IMR-90 (cell line): ENCODE data around the gene SNX15.

Experiments used
- BHLHE40 ChIP-seq: fragments of 150-350 bp; IDR thresholded peaks from 2 replicates; pipeline ENCODE4 v1.6.1; 2016; ENCODE audit warnings: mild to moderate bottlenecking, low read depth, low read length
- CEBPB ChIP-seq: IDR thresholded peaks from 2 replicates; pipeline ENCODE4 v1.6.1; 2012; ENCODE audit warnings: low read depth, low read length, improper control_type of control experiment
- CTCF ChIP-seq: conservative IDR thresholded peaks from 2 replicates; pipeline ENCODE4 v1.5.1; 2012; ENCODE audit warnings: mild to moderate bottlenecking, low read depth, low read length, improper control_type of control experiment
- MAFK ChIP-seq: IDR thresholded peaks from 2 replicates; pipeline ENCODE4 v1.6.1; 2012; ENCODE audit warnings: low read depth, low read length, improper control_type of control experiment
- NFE2L2 ChIP-seq: fragments of 150-350 bp; IDR thresholded peaks from 2 replicates; pipeline ENCODE4 v1.6.1; 2016; ENCODE audit warnings: low read depth, mild to moderate bottlenecking, low read length
- POLR2A ChIP-seq: IDR thresholded peaks from 2 replicates; pipeline ENCODE4 v1.6.1; 2012; ENCODE audit warnings: mild to moderate bottlenecking, low read depth, low read length
- RAD21 ChIP-seq: IDR thresholded peaks from 2 replicates; pipeline ENCODE4 v1.6.1; 2012; ENCODE audit warnings: low read length, improper control_type of control experiment
- RCOR1 ChIP-seq: IDR thresholded peaks from 2 replicates; pipeline ENCODE4 v1.6.1; 2012; ENCODE audit warnings: mild to moderate bottlenecking, low read length, improper control_type of control experiment; ENCODE audit not compliant: insufficient replicate concordance
- RFX5 ChIP-seq: IDR thresholded peaks from 2 replicates; pipeline ENCODE4 v1.8.0; 2012; ENCODE audit warnings: low read depth, mild to moderate bottlenecking, low read length, moderate library complexity
- SMC3 ChIP-seq: fragments of 150-350 bp; IDR thresholded peaks from 2 replicates; pipeline ENCODE4 v1.6.1; 2016; ENCODE audit warnings: low read depth, mild to moderate bottlenecking, antibody characterized with exemption, low read length, moderate library complexity
- USF2 ChIP-seq: fragments of 150-350 bp; IDR thresholded peaks from 2 replicates; pipeline ENCODE4 v1.6.1; 2017; ENCODE audit warnings: mild to moderate bottlenecking, antibody characterized with exemption, low read length, low read depth
- TF ChIP-seq, protein P1 (sequence below): fragments of 150-350 bp; IDR thresholded peaks from 2 replicates; pipeline ENCODE4 v1.6.1; 2016; ENCODE audit warnings: low read depth, mild to moderate bottlenecking, low read length, moderate library complexity, borderline replicate concordance

DNA sequence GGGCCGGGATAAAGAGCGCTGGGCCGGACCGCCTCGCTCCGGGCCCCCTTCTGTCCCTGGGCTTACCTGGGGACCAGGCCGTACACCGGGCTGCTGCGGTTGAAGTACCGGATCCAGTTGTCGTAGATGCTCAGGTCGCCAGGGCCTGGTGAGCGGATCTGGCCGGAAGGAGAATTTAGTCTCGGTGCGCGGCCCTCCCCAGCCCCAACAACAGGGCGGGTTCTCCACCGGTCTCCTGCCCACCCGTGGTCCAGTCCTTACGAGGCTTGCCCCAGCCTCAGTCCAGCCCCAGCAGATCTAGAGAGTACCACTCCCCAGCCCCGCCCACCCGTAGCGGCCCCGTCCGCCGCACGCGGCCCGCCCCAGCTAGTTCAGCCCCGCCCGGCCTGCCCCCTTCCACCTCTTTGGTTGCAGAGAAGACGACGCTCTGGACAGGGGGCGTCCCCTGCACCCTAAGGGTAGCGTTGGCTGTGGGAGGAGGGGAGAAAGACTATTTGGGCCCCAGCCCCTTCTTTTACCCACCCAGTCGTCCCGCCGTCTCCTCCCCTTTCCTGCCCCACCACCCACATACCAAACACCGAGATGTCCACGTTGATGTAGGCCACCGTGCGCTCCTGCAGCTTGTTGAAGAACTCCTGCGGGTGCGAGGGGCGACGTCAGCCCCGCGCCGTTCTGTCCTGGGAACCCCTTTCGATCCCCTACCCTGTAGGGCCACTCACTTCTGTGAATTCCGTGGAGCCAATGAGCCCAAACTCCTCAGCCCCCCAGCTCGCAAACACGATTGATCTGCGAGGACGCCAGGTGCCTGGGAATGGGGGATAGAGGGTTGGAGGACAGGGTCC, 20.6 kb downstream of the SNX15 start:
- no peak for TF ChIP-seq CTCF
- TF ChIP-seq RFX5: no peak
- no peak for TF ChIP-seq RAD21
- TF ChIP-seq POLR2A: no peak
- no peak for TF ChIP-seq RCOR1
- TF ChIP-seq, protein P1, sequence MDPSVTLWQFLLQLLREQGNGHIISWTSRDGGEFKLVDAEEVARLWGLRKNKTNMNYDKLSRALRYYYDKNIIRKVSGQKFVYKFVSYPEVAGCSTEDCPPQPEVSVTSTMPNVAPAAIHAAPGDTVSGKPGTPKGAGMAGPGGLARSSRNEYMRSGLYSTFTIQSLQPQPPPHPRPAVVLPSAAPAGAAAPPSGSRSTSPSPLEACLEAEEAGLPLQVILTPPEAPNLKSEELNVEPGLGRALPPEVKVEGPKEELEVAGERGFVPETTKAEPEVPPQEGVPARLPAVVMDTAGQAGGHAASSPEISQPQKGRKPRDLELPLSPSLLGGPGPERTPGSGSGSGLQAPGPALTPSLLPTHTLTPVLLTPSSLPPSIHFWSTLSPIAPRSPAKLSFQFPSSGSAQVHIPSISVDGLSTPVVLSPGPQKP: no peak
- no peak for TF ChIP-seq BHLHE40
- TF ChIP-seq CEBPB: no peak
- no peak for TF ChIP-seq MAFK
- no peak for TF ChIP-seq NFE2L2
- no peak for TF ChIP-seq USF2
- TF ChIP-seq SMC3: no peak
